Inflammatory macrophage (primary cell): ENCODE results near the gene BEX3.
A peak's percentile ranks its signal among the peaks of the same experiment; 100 is the strongest.
"Not testable (repeated sequence)": the region's sequence is repeated elsewhere in the genome, so short reads cannot be mapped to it uniquely, and the experiment has no call there.

Source experiments
- DNase-seq, 2 donors: peaks; one replicate each; pipeline ENCODE4 v3.0.0-alpha.2; 2020 to 2022

BEX3 gene

DNA sequence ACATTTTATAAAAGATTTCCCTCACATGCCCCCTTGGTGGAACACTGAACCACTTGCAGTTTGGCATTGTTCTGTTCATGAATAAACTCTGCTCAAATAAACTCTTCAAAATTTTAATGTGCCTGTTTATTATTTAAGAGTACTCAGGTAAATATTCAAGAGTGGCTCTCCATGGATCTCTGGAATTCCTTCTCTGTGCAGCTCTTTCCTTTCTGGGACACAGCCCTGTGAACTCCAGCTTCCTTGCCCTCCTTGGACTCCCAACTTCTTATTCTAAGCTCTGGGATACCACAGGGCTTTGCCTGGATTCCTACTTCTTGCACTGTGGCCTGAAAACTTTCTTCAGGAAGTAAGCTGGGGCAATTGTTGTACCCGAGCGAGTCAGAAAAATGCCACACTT is 8.3 kb downstream of the BEX3 start:
- no peak for DNase-seq

DNA sequence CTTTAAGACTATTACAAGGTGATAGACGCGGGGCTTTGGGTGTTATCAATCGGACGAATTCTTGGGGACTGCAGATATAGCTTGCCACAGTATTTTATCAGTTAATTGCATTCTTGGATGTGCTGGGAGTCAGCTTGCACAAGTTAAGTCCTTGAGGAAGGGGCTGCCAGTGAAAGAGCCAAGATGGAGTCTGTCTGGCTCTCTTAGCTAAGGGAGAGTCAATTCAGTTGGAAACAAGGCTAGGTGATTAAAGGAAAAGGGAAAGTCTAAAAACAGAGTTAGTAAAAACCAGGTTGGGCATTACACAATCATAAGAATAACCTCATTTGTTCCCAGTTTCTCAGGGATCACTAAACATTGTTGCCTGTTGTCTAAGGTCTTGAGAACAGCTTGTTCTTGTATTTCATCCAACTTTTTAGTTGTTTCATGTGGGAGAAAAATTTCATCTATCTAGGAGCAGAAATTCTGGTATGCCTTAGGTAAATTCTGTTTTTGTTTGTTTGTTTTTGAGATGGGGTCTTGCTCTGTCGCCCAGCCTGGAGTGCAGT is 9.0 kb downstream of the BEX3 start:
- not testable (repeated sequence) for DNase-seq

DNA sequence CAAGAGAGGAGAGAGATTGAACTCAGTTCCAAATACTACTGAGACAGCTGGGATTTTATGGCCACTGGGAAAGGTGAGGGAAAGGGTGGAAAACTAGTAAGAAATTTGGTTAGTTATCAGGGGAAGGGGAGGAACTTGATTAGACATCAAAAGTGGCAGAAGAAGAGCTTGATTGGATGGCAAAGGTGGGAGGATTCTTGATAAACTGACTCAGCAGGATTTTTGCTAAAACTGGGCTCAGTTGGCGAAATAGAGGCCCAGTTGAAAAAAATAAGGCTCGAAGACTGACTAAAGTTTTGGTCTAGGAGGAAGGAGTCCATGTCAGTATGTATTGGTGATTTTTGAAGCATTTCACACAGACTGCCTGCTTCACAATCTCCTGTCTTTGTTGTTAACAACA is 10.0 kb downstream of the BEX3 start:
- DNase-seq: no peak

DNA sequence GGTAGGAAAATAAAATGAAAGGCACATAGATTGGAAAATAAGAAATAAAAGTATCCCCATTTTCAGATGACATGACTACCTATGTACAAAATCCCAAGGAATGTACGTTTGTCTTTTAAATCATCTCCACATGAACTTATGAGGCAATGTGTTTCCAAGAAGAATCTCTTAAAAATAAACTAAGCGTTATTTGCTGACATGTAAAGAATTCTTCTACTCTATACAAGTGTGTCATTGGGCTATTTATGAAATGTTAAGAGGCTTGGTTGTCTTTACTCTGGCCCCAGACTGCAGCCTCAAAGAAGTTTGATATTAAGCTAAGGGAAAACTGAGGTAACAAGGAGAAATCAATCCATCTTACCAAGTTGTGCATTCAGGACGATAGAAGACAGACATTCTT is 17.1 kb downstream of the BEX3 start:
- no peak for DNase-seq

DNA sequence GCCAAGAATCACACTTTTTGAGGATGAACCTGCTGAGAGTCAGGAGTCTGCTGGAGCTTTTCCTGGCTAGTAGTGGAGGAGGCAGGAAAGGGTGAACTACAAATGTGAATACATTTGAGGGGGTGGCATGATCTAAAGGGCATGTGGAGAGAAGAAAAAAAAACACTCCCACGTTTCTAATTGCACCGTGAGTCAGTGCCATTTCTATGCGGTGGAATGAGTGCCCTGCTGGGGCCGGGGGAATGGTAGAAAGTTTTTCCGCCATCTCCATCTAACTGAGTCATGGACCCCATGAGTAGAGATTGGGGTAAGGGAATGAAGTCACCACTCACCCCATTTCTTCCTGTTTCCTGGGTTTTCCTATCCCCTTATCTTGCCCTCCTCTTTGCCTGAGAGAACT is 19.8 kb downstream of the BEX3 start:
- no peak for DNase-seq

DNA sequence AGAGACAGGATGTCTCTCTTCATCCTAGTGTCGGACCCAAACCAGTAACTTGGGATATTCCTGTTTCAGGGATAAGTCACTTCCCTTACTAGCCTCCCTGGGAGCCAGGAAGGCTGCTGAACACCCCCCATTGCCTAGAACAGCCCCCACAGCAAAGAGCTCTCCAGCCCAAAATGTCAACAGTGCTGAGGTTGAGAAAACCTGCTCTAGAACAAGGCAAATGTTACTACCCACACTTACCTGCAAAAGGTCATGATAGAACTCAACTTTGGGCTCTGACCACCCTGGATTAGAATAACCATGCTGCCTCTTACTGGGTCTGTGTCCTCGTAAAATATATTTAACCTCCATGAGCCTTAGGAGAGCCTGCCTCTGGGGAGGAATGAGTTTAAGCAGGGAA is 20.3 kb downstream of the BEX3 start:
- no peak for DNase-seq

DNA sequence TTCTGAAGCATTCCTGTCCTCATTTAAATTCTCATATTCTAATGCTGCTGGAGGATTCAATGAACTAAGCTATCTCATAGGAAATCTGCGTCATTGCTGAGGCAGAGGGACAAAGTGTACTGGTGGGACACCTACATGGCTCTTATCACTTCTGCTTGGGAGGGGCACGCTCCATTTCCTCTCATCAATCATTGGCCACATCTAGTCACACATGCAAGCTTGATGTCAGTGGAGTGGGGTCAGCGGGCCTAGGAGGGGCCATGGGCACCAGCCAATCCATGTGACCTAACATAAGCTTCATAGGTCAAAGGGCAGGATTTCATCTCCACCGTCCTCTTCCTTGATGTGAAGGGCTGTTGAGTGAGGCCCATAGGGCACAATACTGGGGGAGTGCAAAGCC is 21.4 kb downstream of the BEX3 start:
- DNase-seq: no peak

DNA sequence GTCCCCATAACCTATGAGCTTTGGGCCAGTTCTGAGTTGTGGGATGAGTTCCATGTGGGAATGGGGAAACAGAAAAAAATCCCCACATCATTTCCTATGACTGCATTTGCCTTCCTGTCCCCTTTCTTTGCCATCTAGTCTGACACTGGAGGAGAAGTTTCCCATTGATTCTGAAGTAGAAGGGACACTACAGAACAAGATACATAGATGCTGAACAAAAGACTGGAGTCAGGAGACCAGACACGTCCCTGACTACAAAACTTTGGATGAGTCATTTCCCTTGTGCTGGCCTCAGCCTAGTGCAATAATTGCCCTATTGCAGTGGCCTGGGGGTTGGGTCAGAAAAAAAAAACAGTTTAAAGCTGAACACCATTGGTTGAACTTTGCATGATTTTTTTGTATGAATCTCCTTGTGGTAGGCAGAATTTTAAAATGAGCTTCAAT is 22.1 kb downstream of the BEX3 start:
- peak; percentile 72 to 74 for DNase-seq

DNA sequence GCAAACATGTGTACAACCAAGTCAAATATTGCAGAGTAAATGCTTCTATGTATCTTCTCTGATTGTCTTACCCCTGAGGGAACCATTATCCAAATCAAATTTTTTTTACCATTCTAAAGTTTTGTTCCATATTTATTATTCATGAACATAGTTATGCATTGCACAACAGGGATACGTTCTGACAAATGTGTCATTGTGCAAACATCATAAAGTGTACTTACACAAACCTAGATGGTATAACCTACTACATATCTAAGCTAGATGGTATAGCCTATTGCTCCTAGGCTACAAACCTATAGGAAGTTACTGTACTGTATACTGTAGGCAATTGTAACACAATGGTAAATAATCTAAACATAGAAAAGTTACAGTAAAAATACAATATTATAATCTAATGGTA is 23.4 kb downstream of the BEX3 start:
- DNase-seq: no peak

DNA sequence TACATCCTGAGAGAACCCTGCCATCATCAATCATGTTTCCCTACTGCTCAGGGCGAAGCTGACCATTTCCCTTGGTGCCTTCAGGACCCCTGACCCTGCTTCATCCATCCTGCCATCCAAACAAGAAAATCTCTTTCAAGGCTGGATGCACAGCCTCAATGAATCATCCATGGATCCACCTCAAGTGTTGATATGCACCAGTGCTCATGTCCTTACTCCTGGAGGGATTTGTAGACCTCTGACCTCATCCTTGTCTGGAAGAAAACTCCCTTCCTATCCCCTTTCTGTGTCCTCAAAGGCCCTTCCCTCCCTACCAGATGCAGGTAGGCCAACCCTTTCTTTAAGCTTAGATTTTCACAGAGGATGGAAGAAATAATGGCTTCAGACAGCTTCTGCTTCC is 24.6 kb downstream of the BEX3 start:
- DNase-seq: no peak

DNA sequence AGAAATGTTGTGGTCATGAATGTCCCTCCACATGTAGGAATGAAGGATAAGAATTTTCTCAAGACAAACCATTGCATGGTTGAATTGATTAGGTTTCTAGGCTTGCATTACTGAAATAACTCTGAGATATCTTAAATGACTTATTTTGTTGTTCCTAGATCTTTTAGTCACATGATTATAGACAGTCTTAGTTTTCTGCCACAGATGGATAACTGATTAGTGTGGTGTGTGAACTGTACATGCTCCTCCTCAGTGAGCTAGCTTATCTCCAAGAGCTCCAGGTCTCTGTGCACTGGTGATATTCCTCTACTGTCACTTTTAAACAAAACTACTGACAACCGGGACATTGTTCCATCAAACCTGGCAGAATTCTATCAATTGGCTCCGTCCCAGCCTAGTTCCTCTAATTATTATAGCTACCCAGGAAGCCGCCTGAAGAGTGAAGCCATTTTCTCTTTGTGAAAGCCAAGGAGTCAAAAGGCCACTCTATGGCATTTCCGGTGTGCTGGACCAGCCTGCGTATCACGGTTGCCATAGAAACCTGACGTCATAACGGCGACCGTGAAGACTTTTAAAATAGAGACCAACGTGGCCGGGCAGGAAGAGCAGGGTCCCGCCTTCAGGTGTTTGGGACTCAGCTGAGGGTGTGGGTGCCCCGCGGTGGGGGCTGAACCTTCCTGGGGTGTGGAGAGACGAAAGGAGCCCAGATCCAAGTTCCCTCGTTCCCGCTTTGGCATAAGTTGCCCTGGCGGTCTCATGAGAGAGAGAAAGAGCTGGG is 28.1 kb downstream of the BEX3 start:
- peak; percentile 68 to 69 for DNase-seq

DNA sequence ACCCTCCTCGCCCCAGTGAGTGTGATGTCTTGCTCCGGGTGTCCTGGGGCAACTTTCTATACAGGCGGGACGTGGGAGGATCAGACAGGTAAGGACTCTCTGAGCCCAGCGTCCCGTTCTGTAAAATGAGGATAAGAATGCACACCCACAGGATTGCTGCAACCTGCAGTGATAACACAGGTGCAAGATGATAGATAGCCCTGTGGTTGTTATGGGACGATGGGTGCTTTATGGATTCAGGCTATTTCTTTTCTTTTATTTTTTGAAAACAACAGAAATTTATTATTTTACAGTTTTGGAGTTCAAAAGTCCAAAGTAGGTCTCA is 28.6 kb downstream of the BEX3 start:
- no peak for DNase-seq

DNA sequence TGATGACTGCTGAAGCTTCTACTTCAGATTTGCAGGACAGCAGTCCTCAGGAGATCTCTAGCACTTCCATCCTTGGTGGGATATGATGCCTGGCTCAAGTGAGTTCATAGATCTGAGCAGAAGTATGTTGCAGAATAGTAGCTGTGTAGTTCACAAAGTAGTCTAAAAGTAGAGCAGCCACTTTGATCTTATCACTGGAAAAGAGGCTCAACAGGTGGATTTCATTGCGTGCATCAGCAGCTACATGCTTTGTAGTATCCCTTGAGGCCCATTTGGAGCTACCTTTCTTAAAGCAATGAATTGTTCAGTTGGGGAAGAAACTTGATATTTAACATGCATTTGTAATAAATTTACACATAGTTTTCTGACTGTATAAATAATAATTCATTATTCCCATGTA is 29.9 kb downstream of the BEX3 start:
- no peak for DNase-seq

DNA sequence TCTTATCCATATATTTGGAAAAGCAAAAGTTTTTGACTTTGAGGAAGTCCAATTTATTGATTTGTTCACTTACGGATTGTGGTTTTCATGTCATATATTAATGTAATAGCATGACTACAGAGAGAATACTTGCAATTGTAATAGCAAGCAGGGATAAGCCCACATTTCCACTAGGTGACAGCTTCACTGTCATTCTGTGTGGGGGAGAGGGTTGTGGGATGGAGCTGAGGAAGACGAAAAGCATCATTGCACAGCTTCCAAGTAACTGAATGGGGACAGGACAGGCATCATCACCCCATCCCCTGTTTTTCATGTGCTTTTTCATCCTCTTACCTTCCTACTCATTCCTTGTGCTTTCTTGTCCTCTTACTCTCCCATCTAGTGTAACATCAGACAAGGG is 31.4 kb downstream of the BEX3 start:
- DNase-seq: no peak

DNA sequence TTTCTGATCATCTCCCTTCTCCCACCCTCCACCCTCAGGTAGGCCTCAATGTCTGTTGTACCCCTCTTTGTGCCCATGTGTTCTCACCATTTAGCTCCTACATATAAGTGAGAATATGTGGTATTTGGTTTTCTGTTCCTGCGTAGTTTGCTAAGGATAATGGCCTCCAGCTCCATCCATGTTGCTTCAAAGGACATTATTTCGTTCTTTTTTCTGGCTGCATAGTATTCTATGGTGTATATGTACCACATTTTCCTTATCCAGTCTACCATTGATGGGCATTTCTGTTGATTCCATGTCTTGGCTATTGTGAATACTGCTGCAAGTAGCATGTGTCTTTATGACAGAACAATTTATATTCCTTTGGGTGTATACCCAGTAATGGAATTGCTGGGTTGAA is 35.4 kb downstream of the BEX3 start:
- DNase-seq: not testable (repeated sequence)

DNA sequence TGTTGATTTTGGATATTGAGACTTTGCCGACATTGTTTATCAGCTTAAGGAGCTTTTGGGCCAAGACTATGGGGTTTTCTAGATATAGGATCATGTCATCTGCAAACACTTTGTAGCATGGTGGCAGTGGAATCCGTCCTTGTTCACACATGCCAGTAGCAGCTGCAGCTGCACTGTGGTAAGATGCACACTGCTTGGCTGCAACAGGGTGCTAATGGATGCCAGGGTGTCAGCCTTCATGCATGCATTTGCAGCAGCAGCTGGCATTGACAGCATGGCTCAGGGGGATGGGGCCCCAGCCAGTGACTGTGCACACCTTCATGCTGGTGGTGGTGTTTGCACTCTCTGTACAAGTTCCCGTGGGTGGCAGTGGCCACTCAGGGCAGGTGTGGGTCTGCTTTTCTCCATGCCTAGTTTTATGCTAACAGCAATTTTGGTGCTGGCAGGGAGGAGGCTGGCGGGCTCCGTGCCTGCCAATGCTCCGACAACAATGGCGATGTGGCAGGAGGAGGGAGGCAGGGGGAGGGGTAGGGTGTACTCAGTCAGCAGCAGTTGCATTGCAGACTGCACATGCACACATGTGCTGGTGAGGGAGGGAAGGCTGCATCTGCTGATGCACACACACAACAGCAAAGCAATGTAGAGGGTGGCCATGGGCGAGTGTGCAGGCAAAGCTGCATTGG is 37.5 kb downstream of the BEX3 start:
- no peak for DNase-seq

DNA sequence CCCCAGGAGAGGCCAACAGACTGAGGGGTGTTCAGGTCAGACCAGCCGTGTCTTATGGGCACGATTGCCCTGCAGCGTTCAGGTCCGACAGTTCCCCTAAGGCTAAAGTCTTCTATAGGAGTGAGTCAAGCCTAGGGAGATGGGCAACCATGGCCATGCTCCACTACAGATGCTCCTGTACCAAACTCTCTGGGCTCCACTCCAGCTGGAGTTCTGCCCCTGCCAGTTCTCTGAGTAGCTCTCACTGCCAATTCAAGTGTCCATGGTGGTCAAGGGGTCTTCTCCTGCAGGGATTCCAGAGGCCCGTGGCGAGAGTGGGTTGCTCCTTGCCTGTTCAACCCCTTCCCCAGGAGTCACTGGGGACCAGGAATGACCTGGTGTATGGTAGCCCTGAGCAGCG is 38.2 kb downstream of the BEX3 start:
- no peak for DNase-seq

DNA sequence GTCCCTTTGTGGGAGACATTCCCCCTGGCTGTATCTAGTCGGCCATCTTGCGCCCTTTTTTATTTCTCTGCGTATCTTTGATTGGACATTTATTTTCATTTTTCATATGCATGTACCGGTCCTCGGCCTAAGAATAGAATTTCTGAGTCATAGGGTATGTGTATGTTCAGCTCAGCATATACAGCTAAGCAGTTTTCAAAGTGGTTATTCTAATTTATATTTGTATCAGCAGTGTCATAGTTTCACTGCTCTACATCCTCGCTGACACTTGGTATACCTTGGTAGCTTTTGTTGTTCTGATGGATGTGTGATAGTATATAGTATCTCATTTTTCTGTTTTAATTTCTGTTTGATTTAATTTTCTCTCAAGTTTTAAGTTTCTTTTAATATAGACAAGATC is 38.7 kb downstream of the BEX3 start:
- no peak for DNase-seq

DNA sequence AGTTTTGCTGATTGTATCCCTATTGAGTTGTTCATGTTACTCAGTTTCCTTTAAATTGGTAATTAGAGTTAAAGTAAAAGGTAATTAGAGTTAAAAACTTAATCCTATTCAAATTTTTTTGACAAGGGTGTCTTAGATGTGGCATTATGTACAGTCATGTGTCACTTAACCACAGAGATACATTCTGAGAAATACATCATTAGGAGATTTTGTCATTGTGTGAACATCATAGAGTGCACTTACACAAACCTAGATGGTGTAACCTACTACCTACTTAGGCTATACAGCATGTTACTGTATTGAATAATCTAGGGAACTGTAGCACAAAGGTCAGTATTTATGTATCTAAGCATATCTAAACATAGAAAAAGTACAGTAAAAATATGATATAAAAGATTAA is 39.2 kb downstream of the BEX3 start:
- peak; percentile 16 to 49 for DNase-seq

DNA sequence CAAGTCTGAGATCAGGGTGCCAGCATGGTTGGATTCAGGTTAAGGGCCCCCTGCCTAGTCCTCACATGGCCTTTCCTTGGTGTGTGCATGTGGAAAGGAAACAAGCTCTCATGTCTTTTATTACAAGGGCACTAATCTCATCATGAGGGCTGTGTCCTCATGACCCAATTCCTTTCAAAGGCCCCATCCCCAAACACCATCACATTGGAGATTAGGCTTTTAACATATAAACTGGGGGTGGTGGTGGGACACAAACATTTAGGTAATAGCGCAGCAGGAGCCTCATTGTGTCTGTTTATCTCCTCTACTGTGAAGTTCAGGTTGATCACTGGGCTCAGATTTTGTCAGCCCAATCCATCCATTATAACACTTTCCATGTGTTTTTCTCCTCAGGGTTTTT is 41.0 kb downstream of the BEX3 start:
- DNase-seq: no peak

DNA sequence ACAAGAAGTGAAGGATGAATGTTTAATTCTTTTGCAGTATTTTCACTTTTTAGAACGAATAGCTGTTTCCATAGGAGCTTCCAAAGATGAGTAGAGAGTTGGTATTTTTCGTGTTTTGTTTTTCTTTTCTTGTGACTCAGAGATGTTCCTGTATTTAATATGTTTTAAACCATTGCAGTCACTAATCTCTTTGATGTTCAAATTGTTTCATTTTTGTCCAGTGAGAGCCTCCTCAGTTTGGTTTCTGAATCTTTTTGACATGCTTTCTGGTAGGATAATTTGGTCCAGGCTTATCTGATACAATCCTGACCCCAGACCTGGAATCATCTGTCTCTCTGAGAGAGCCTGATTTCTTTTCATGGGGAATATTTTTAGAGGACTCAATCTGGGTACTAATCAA is 41.6 kb downstream of the BEX3 start:
- no peak for DNase-seq

DNA sequence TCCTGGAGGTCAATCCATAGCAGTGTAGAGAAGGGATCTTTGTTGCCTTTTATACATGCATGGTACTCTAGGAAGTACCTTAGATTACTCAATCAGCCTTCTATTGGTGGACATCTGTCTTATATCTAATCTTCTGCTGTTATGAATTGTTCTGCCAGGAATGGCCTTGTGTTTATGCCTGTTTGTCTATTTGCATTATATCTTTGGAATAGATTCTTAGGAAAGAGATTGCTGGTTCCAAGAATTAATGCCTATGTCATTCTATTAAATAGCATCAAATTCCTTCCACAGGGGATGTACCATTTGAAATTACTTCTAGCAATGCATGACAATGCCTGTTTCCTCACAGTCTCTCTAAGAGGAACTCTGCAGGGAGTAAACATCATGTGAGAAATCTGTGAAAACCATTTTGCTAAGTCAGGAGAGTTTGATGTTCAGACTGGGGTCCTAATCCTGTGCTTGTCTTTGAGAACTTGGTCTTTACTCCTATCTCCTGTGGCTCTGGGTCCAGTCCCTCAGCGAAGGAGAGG is 42.5 kb downstream of the BEX3 start:
- DNase-seq: peak; percentile 46 to 52

DNA sequence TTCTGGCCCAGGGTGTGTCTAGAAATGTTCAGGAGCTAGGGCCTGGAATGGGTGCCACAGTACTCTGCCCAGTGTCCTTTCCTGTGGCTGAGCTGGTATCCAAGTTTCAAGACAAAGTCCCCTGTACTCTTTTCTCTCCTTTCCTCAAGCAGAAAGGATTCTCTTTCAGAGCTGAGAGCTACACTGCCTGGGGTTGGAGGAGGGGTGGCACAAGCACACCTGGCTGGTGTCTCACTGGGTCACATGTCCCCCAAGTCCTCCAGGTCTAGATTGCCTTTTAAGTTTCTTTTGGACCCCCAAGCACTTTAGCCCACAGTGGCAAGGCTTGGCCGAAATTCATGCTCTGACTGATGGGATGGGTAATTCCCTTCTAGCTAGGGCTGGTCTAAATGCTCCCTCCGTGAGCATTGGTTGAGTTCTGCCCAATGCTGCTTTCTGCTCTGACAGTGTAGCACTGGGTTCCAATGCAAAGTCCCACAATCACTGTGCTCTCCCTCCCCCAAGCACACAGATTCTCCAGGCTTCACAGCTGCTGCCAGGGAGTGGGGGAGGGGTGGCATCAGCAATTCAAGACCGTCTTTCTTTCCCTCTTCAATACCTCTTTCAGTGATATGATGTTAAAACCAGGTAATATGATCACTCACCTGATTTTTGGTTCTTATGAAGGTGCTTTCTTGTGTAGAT is 47.8 kb downstream of the BEX3 start:
- no peak for DNase-seq
